HG03025 (cell line): ENCODE results near the gene C22orf39.

Experiments
- ATAC-seq: cut with Tn5 transposase; IDR thresholded peaks from one replicate; pipeline ENCODE4 v1.9.1; 2021; ENCODE audit warnings: mild to moderate bottlenecking, moderate library complexity; ENCODE audit not compliant: unreplicated experiment, low FRiP score

The C22orf39 gene

GRCh38 chr22:19405652-19406051 lies 41.9 kb downstream of the C22orf39 start:
- ATAC-seq = no peak

- no peak for ATAC-seq
These were observed 42.4 kb downstream of the C22orf39 start for GRCh38 chr22:19405133-19405532.

- ATAC-seq = no peak
These were observed 42.8 kb downstream of the C22orf39 start for GRCh38 chr22:19404676-19405075.

- ATAC-seq = no peak
These were observed 44.8 kb downstream of the C22orf39 start for GRCh38 chr22:19402642-19403191.

- no peak for ATAC-seq
These were observed 46.0 kb downstream of the C22orf39 start for GRCh38 chr22:19401483-19401882.

GRCh38 chr22:19400881-19401280 lies 46.6 kb downstream of the C22orf39 start:
- ATAC-seq = no peak

GRCh38 chr22:19398652-19399051 lies 48.9 kb downstream of the C22orf39 start:
- no peak for ATAC-seq

GRCh38 chr22:19398206-19398605 lies 49.3 kb downstream of the C22orf39 start:
- ATAC-seq = no peak

GRCh38 chr22:19397734-19398104 lies 49.8 kb downstream of the C22orf39 start:
- ATAC-seq = no peak

- ATAC-seq = no peak
These were observed 50.4 kb downstream of the C22orf39 start for GRCh38 chr22:19396934-19397733.

GRCh38 chr22:19396561-19396933 lies 51.0 kb downstream of the C22orf39 start:
- ATAC-seq = no peak

GRCh38 chr22:19395276-19395675 lies 52.2 kb downstream of the C22orf39 start:
- no peak for ATAC-seq

GRCh38 chr22:19394274-19395050 lies 53.0 kb downstream of the C22orf39 start:
- no peak for ATAC-seq

GRCh38 chr22:19393704-19394103 lies 53.8 kb downstream of the C22orf39 start:
- ATAC-seq = no peak
